Trophoblast cell (in vitro differentiated cells and primary cell): ENCODE results near the gene FKBP15.
A peak's percentile ranks its signal among the peaks of the same experiment; 100 is the strongest.

Experiments
- DNase-seq, 2 donors: peaks; one replicate each; pipeline ENCODE4 v3.0.0-alpha.2; 2016
- H2AFZ ChIP-seq: 2 replicates; pipeline ENCODE4 v1.6.1; 2013; ENCODE audit warnings: low read length, moderate library complexity, mild to moderate bottlenecking; ENCODE audit not compliant: insufficient read depth, poor library complexity
- H2AK5ac ChIP-seq: 2 replicates; pipeline ENCODE4 v1.6.1; 2013; ENCODE audit warnings: mild to moderate bottlenecking, low read length
- H2BK120ac ChIP-seq: 2 replicates; pipeline ENCODE4 v1.6.1; 2013; ENCODE audit warnings: low read length, mild to moderate bottlenecking, moderate library complexity; ENCODE audit not compliant: insufficient read depth, poor library complexity
- H2BK12ac ChIP-seq: 2 replicates; pipeline ENCODE4 v1.6.1; 2013; ENCODE audit warnings: mild to moderate bottlenecking, low read length, moderate library complexity
- H2BK5ac ChIP-seq: 2 replicates; pipeline ENCODE4 v1.6.1; 2013; ENCODE audit warnings: low read length, low read depth, moderate library complexity, mild to moderate bottlenecking; ENCODE audit not compliant: poor library complexity
- H3K14ac ChIP-seq: 2 replicates; pipeline ENCODE4 v1.6.1; 2013; ENCODE audit warnings: mild to moderate bottlenecking, low read length
- H3K18ac ChIP-seq: 2 replicates; pipeline ENCODE4 v1.6.1; 2013; ENCODE audit warnings: mild to moderate bottlenecking, low read length
- H3K23ac ChIP-seq: 2 replicates; pipeline ENCODE4 v1.6.1; 2013; ENCODE audit warnings: low read length
- H3K27ac ChIP-seq: 2 replicates; pipeline ENCODE4 v1.5.1; 2013; ENCODE audit warnings: low read depth, mild to moderate bottlenecking, inconsistent platforms, low read length, moderate library complexity
- H3K27me3 ChIP-seq: 2 replicates; pipeline ENCODE4 v1.6.1; 2013; ENCODE audit warnings: inconsistent platforms, mild to moderate bottlenecking, low read length, moderate library complexity; ENCODE audit not compliant: insufficient read depth
- H3K36me3 ChIP-seq, 2 experiments: 1 replicate in 1 of 2; 2 replicates in 1 of 2; pipeline ENCODE4 v1.6.1; 2013; ENCODE audit warnings: low read length in 2 of 2, mild to moderate bottlenecking in 2 of 2, moderate library complexity in 1 of 2; ENCODE audit not compliant: insufficient read depth in 2 of 2, control insufficient read depth in 1 of 2
- H3K4ac ChIP-seq: 2 replicates; pipeline ENCODE4 v1.6.1; 2013; ENCODE audit warnings: low read depth, mild to moderate bottlenecking, low read length, moderate library complexity
- H3K4me1 ChIP-seq, 2 experiments: 1 replicate in 1 of 2; 2 replicates in 1 of 2; pipeline ENCODE4 v1.6.1; 2013; ENCODE audit warnings: low read length in 2 of 2, mild to moderate bottlenecking in 2 of 2, moderate library complexity in 1 of 2; ENCODE audit not compliant: insufficient read depth in 2 of 2, control insufficient read depth in 1 of 2
- H3K4me2 ChIP-seq: 2 replicates; pipeline ENCODE4 v1.6.1; 2013; ENCODE audit warnings: inconsistent platforms, mild to moderate bottlenecking, low read length, moderate library complexity
- H3K4me3 ChIP-seq: 2 replicates; pipeline ENCODE4 v1.5.1; 2013; ENCODE audit warnings: mild to moderate bottlenecking, low read depth, low read length, inconsistent platforms
- H3K79me1 ChIP-seq: one replicate; pipeline ENCODE4 v1.6.1; 2013; ENCODE audit warnings: low read length
- H3K79me2 ChIP-seq: 2 replicates; pipeline ENCODE4 v1.6.1; 2013; ENCODE audit warnings: low read length, mild to moderate bottlenecking; ENCODE audit not compliant: control insufficient read depth, insufficient read depth, poor library complexity
- H3K9ac ChIP-seq: 2 replicates; pipeline ENCODE4 v1.6.1; 2013; ENCODE audit warnings: mild to moderate bottlenecking, low read length
- H3K9me3 ChIP-seq: 2 replicates; pipeline ENCODE4 v1.6.1; 2013; ENCODE audit warnings: low read depth, mild to moderate bottlenecking, control low read depth, inconsistent platforms, low read length; ENCODE audit not compliant: insufficient read depth
- H4K12ac ChIP-seq: 2 replicates; pipeline ENCODE4 v1.6.1; 2013; ENCODE audit warnings: low read depth, mild to moderate bottlenecking, low read length, moderate library complexity
- H4K8ac ChIP-seq: 2 replicates; pipeline ENCODE4 v1.6.1; 2013; ENCODE audit warnings: low read depth, mild to moderate bottlenecking, low read length, moderate library complexity
- H4K91ac ChIP-seq: one replicate; pipeline ENCODE4 v1.6.1; 2013; ENCODE audit warnings: low read depth, mild to moderate bottlenecking, low read length, moderate library complexity
- WGBS: extraction: QIAGEN DNeasy Blood & Tissue Kit; methylation state at CpG from one replicate; pipeline ENCODE4 v1.1.7; 2013; ENCODE audit warnings: missing lambda C conversion rate; ENCODE audit not compliant: insufficient read length, insufficient coverage; ENCODE audit errors: extremely low coverage; 5-methylcytosine and 5-hydroxymethylcytosine counted together

The FKBP15 gene

DNA sequence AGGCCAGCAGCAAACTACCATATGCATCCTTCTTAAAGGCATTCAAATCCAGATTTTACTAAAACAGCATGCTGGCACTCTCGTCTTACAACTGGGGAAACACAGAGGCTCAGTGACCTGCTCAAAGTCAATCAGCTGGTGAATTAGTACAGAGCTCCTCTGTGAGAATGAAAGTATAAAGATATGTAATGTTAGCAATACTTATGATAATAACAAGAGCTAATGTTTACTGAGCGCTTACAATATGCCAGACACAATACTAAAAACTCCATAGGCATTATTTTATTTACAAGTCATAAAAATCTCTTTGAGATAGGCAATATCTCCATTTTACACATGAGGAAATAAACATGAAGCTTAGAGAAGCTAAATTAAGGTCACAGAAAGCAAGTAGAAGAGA lies 28.6 kb downstream of the FKBP15 start:
- Histone ChIP-seq H3K4me2 (no peak overlapping the region), H2AK5ac (no peak overlapping the region), H3K14ac (no peak overlapping the region), H3K18ac (no peak overlapping the region), H3K36me3 (peaks cover 8 to 19% of the 10 kb centered on the region in 2 experiments), H4K91ac (no peak overlapping the region), H2BK5ac (no peak overlapping the region), H4K12ac (no peak overlapping the region), H2BK12ac (no peak overlapping the region), H4K8ac (no peak overlapping the region), H3K23ac (no peak overlapping the region), H3K79me1 (no peaks in the 10 kb centered on the region), H2AFZ (no peak overlapping the region), H3K4ac (no peak overlapping the region), H3K79me2 (no peaks in the 10 kb centered on the region), H3K9me3 (no peaks in the 10 kb centered on the region), H3K27me3 (no peaks in the 10 kb centered on the region), H3K27ac (no peak overlapping the region), H3K4me3 (no peak overlapping the region), H2BK120ac (no peak overlapping the region), H3K4me1 (peaks cover 2 to 3% of the 10 kb centered on the region in 2 experiments), H3K9ac (no peak overlapping the region)
- DNase-seq, result no peak
- WGBS, result no CpG with 5 or more reads among the region's 2 CpGs

GRCh38 chr9:113187929-113188595 lies 33.0 kb downstream of the FKBP15 start:
- Histone ChIP-seq H2BK12ac (no peak overlapping the region), H2BK5ac (no peak overlapping the region), H4K12ac (no peak overlapping the region), H4K91ac (no peak overlapping the region), H3K4ac (no peak overlapping the region), H3K23ac (no peak overlapping the region), H2AFZ (no peak overlapping the region), H2BK120ac (no peak overlapping the region), H3K27ac (no peak overlapping the region), H3K4me2 (no peak overlapping the region), H3K9ac (peak overlapping the region; percentile 58), H3K4me3 (no peak overlapping the region), H2AK5ac (no peak overlapping the region), H3K4me1 (peaks cover 2 to 3% of the 10 kb centered on the region in 2 experiments), H3K79me2 (no peaks in the 10 kb centered on the region), H3K9me3 (no peaks in the 10 kb centered on the region), H4K8ac (no peak overlapping the region), H3K36me3 (peaks cover 5 to 35% of the 10 kb centered on the region in 2 experiments), H3K14ac (no peak overlapping the region), H3K18ac (no peak overlapping the region), H3K79me1 (no peaks in the 10 kb centered on the region), H3K27me3 (no peaks in the 10 kb centered on the region)
- DNase-seq, result peak; percentile 57 to 72
- WGBS, result no CpG with 5 or more reads among the region's 9 CpGs

- Histone ChIP-seq H3K27me3 (no peaks in the 10 kb centered on the region), H2AK5ac (no peak overlapping the region), H3K23ac (no peak overlapping the region), H3K79me2 (no peaks in the 10 kb centered on the region), H3K9ac (no peak overlapping the region), H3K79me1 (no peaks in the 10 kb centered on the region), H3K4me2 (no peak overlapping the region), H4K91ac (no peak overlapping the region), H3K4ac (no peak overlapping the region), H3K4me1 (peaks cover 2 to 3% of the 10 kb centered on the region in 2 experiments), H3K9me3 (no peaks in the 10 kb centered on the region), H3K4me3 (no peak overlapping the region), H2BK5ac (no peak overlapping the region), H3K18ac (no peak overlapping the region), H4K8ac (no peak overlapping the region), H3K27ac (no peak overlapping the region), H4K12ac (no peak overlapping the region), H2AFZ (no peak overlapping the region), H3K36me3 (peaks cover 5 to 43% of the 10 kb centered on the region in 2 experiments), H2BK12ac (no peak overlapping the region), H2BK120ac (no peak overlapping the region), H3K14ac (no peak overlapping the region)
- DNase-seq, result no peak
- no CpG with 5 or more reads among the region's 7 CpGs for WGBS
These were observed 34.8 kb downstream of the FKBP15 start for GRCh38 chr9:113186137-113186755.

DNA sequence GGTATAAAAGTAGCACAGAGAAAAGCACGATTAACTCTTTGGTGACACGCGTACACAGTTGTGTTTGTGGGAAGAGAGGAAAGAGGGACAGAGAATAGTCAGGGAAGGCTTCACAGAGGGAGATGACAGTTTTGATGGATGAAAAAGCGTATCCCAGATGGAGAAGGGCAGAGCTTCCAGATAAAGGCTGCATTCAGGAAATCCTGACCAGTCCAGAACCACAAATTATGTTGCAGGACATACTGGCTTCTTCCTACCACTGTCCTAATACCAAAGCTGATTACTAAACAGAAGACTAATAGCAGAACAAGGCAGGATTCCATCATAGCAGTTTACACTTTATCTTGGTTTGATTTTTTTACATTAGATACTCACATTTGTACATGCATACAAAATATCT lies 35.8 kb downstream of the FKBP15 start:
- Histone ChIP-seq H3K18ac (no peak overlapping the region), H4K91ac (no peak overlapping the region), H2BK12ac (no peak overlapping the region), H3K79me2 (no peaks in the 10 kb centered on the region), H3K79me1 (no peaks in the 10 kb centered on the region), H2BK5ac (no peak overlapping the region), H4K12ac (no peak overlapping the region), H2AFZ (no peak overlapping the region), H3K4ac (no peak overlapping the region), H3K36me3 (peaks cover 5 to 41% of the 10 kb centered on the region in 2 experiments), H3K27ac (no peak overlapping the region), H3K4me2 (no peak overlapping the region), H2AK5ac (no peak overlapping the region), H3K4me1 (peaks cover 2 to 3% of the 10 kb centered on the region in 2 experiments), H2BK120ac (no peak overlapping the region), H3K14ac (no peak overlapping the region), H3K23ac (no peak overlapping the region), H3K9me3 (no peaks in the 10 kb centered on the region), H4K8ac (no peak overlapping the region), H3K9ac (no peak overlapping the region), H3K4me3 (no peak overlapping the region), H3K27me3 (no peaks in the 10 kb centered on the region)
- no CpG with 5 or more reads among the region's 4 CpGs for WGBS
- DNase-seq, result no peak
